ENCODE data around the gene ADPRHL1.

ADPRHL1 gene

DNA sequence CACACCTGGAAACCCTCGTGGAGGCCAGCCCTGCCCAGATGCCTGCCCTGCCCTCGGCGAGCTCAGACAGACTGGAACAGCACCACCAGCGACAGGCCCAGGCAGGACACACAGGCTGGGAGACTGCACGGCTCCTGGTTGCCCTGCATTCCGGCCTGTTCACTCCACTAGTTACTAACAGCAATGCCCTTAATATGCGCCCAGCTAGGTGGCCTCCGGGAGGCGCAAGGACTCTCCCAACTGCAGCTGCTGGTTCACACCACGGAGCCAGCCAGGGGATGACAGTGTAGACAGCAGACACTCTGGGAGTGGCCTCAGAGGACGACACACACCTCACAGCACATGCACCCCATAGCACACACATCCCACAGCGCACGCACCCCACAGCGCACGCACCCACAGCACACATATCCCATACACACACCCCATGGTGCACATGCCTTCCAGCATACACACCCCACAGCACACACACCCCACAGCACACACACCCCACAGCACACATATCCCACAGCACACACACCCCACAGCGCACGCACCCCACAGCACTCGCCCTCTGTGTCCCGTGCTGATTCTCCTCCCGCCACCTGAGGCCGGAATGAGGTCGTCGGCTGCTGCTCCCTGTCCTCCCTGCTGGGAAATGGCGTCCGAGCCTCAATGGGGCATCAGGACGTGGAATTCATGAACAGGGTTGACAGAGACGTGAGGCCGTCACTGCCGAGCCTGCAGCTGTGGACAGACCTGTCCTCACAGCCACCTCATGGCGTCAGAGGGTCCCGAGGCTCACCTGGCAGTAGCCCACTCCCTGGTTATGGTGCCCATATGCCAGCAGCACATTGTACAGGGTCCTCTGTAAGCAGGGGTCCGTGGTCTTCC, 103.0 kb downstream of the ADPRHL1 start:
- DNase-seq (ENCODE audit: low spot score), result no peak

Data from AG20443 (cell line).